HCT116 (cell line): ENCODE measurements around the gene TSACC. TPM values are rescaled to one million over a fixed set of nuclear protein-coding genes. Genes with fewer than 3 reads are reported as not detected.

Experiments
- ATAC-seq: fragments of 200-7000 bp; cut with Tn5 transposase; 2 replicates; pipeline ENCODE4 v1.9.1; 2020; ENCODE audit warnings: mild to moderate bottlenecking, moderate library complexity
- BruUV-seq: library from RNA; stranded (reverse); fragments of 400-500 nt; replicated peaks from 2 replicates; lab custom pipeline; 2021; lab: Mats Ljungman, UMichigan
- CTCF ChIA-PET: fragments of 300-600 bp; sonication (Branson Sonifier 250); formaldehyde crosslinking; loops from one replicate; lab custom pipeline; 2021; ENCODE audit warnings: antibody characterized with exemption; lab: Charles Lee
- POLR2A ChIA-PET: fragments of 300-600, 350-600 bp; sonication (Branson Sonifier 250); formaldehyde crosslinking; loops from one replicate; lab custom pipeline; 2021; ENCODE audit warnings: antibody characterized with exemption; lab: Charles Lee
- RAD21 ChIA-PET, 2 experiments: fragments of 300-600 bp; sonication (Branson Sonifier 250); formaldehyde crosslinking; loops; one replicate each; lab custom pipeline; 2023; ENCODE audit warnings: low total read pairs in 2 of 2; ENCODE audit not compliant: uncharacterized antibody in 2 of 2, unreplicated experiment in 2 of 2, low non-redundant PET in 1 of 2; lab: Charles Lee
- DNase-seq: peaks from one replicate; pipeline ENCODE4 v3.0.0-alpha.2; 2010; ENCODE audit warnings: low read depth, low spot score
- H2AFZ ChIP-seq: fragments of 200-600 bp; shearing (Covaris generic), sonication (generic); 2 replicates; pipeline ENCODE4 v1.6.1; 2017; ENCODE audit warnings: low read depth, mixed run types, mixed read lengths, antibody characterized with exemption, low read length; ENCODE audit not compliant: poor library complexity, severe bottlenecking
- H3K27ac ChIP-seq: 2 replicates; pipeline ENCODE4 v1.5.1; 2012; ENCODE audit warnings: low read depth, low read length
- H3K27me3 ChIP-seq: fragments of 200-600 bp; sonication (generic); 2 replicates; pipeline ENCODE4 v1.6.1; 2016; ENCODE audit warnings: mixed run types, low read length, mixed read lengths; ENCODE audit not compliant: insufficient read depth
- H3K36me3 ChIP-seq, 2 experiments: fragments of 200-500 bp in 1 of 2; fragments of 200-600 bp in 1 of 2; sonication (Bioruptor generic) in 1 of 2; sonication (generic) in 1 of 2; 2 replicates each; pipeline versions ENCODE4 v1.5.1 to v1.6.1; 2014 to 2016; ENCODE audit warnings: low read length in 2 of 2, inconsistent platforms in 1 of 2, mixed read lengths in 1 of 2, mixed run types in 1 of 2; ENCODE audit not compliant: insufficient read depth in 2 of 2, control insufficient read depth in 1 of 2
- H3K4me1 ChIP-seq, 2 experiments: fragments of 200-600 bp in 1 of 2; sonication (generic) in 1 of 2; 2 replicates each; pipeline versions ENCODE4 v1.5.1 to v1.6.1; 2012 to 2017; ENCODE audit warnings: low read length in 2 of 2, inconsistent platforms in 1 of 2, mild to moderate bottlenecking in 1 of 2, mixed read lengths in 1 of 2, mixed run types in 1 of 2, moderate library complexity in 1 of 2; ENCODE audit not compliant: insufficient read depth in 2 of 2, control insufficient read depth in 1 of 2
- H3K4me2 ChIP-seq: fragments of 200-600 bp; sonication (generic); 2 replicates; pipeline ENCODE4 v1.6.1; 2017; ENCODE audit warnings: mixed run types, low read length, mixed read lengths
- H3K4me3 ChIP-seq, 2 experiments: fragments of 200-600 bp in 1 of 2; sonication (generic) in 1 of 2; replicated peaks in 1 of 2; 2 replicates each; pipeline ENCODE4 v1.5.1; 2011 to 2016; ENCODE audit warnings: low read length in 2 of 2, control low read depth in 1 of 2, low read depth in 1 of 2, mild to moderate bottlenecking in 1 of 2, mixed read lengths in 1 of 2, mixed run types in 1 of 2
- H3K79me2 ChIP-seq: fragments of 200-600 bp; sonication (generic); 2 replicates; pipeline ENCODE4 v1.6.1; 2017; ENCODE audit warnings: mild to moderate bottlenecking, mixed run types, low read length, moderate library complexity, mixed read lengths; ENCODE audit not compliant: insufficient read depth
- H3K9ac ChIP-seq: fragments of 200-600 bp; sonication (generic); 2 replicates; pipeline ENCODE4 v1.6.1; 2016; ENCODE audit warnings: low read length, mixed read lengths
- H3K9me2 ChIP-seq: fragments of 200-600 bp; sonication (generic), shearing (Covaris generic); 2 replicates; pipeline ENCODE4 v1.6.1; 2017; ENCODE audit warnings: mixed run types, mild to moderate bottlenecking, moderate library complexity; ENCODE audit not compliant: insufficient read depth
- H3K9me3 ChIP-seq, 2 experiments: fragments of 200-500 bp in 1 of 2; fragments of 200-600 bp in 1 of 2; sonication (Bioruptor generic) in 1 of 2; sonication (generic) in 1 of 2; 2 replicates each; pipeline ENCODE4 v1.6.1; 2014 to 2017; ENCODE audit warnings: low read length in 2 of 2, mixed read lengths in 2 of 2, inconsistent platforms in 1 of 2, low read depth in 1 of 2, mild to moderate bottlenecking in 1 of 2, mixed run types in 1 of 2, moderate library complexity in 1 of 2; ENCODE audit not compliant: control insufficient read depth in 1 of 2, insufficient read depth in 1 of 2
- H4K20me1 ChIP-seq: fragments of 200-600 bp; sonication (generic), shearing (Covaris generic); 2 replicates; pipeline ENCODE4 v1.6.1; 2017; ENCODE audit warnings: mixed run types, mild to moderate bottlenecking, moderate library complexity; ENCODE audit not compliant: insufficient read depth
- EGR1 ChIP-seq: IDR thresholded peaks from 2 replicates; pipeline ENCODE4 v1.6.1; 2012; ENCODE audit warnings: low read depth
- EZH2phosphoT487 ChIP-seq: fragments of 200-600 bp; IDR thresholded peaks from 2 replicates; pipeline ENCODE4 v1.6.1; 2018; ENCODE audit warnings: antibody characterized with exemption, borderline replicate concordance
- FOSL1 ChIP-seq: IDR thresholded peaks from 2 replicates; pipeline ENCODE4 v1.6.1; 2012; ENCODE audit warnings: low read depth
- JUND ChIP-seq: IDR thresholded peaks from 2 replicates; pipeline ENCODE4 v1.6.1; 2012
- POLR2A ChIP-seq: IDR thresholded peaks from 2 replicates; pipeline ENCODE4 v1.7.0; 2011; ENCODE audit warnings: borderline replicate concordance; ENCODE audit not compliant: insufficient read depth, insufficient read length; ENCODE audit errors: extremely low read depth
- POLR2AphosphoS5 ChIP-seq: IDR thresholded peaks from 2 replicates; pipeline ENCODE4 v1.6.1; 2011; ENCODE audit warnings: mild to moderate bottlenecking, low read depth, low read length, moderate library complexity
- RAD21 ChIP-seq: IDR thresholded peaks from 2 replicates; pipeline ENCODE4 v1.6.1; 2012; ENCODE audit warnings: low read depth, mild to moderate bottlenecking
- SIN3A ChIP-seq: IDR thresholded peaks from 2 replicates; pipeline ENCODE4 v1.6.1; 2012; ENCODE audit warnings: low read depth
- SRF ChIP-seq: IDR thresholded peaks from 2 replicates; pipeline ENCODE4 v1.6.1; 2012; ENCODE audit warnings: low read depth
- ZBTB33 ChIP-seq: IDR thresholded peaks from 2 replicates; pipeline ENCODE4 v1.6.1; 2011; ENCODE audit warnings: mild to moderate bottlenecking, low read length, moderate library complexity; ENCODE audit not compliant: insufficient replicate concordance; ENCODE audit errors: extremely low read depth
- intact Hi-C: fragments of 100-400 bp; cut with micrococcal nuclease; formaldehyde crosslinking; loops from 2 replicates; pipeline ENCODE4 v1.10.0; 2022
- total RNA-seq: library from RNA; stranded (reverse); gene quantifications from one replicate; pipeline ENCODE4 v1.2.1, GENCODE V29; 2021; ENCODE audit not compliant: unreplicated experiment
- TF ChIP-seq, protein P1 (sequence below): IDR thresholded peaks from 2 replicates; pipeline ENCODE4 v1.6.1; 2012; ENCODE audit warnings: low read depth
- TF ChIP-seq, protein P2 (sequence below): IDR thresholded peaks from 2 replicates; pipeline ENCODE4 v1.6.1; 2012

The TSACC gene
- total RNA-seq, 1 experiment from 2014 or later = 1.0 TPM

- TF ChIP-seq, protein P1, sequence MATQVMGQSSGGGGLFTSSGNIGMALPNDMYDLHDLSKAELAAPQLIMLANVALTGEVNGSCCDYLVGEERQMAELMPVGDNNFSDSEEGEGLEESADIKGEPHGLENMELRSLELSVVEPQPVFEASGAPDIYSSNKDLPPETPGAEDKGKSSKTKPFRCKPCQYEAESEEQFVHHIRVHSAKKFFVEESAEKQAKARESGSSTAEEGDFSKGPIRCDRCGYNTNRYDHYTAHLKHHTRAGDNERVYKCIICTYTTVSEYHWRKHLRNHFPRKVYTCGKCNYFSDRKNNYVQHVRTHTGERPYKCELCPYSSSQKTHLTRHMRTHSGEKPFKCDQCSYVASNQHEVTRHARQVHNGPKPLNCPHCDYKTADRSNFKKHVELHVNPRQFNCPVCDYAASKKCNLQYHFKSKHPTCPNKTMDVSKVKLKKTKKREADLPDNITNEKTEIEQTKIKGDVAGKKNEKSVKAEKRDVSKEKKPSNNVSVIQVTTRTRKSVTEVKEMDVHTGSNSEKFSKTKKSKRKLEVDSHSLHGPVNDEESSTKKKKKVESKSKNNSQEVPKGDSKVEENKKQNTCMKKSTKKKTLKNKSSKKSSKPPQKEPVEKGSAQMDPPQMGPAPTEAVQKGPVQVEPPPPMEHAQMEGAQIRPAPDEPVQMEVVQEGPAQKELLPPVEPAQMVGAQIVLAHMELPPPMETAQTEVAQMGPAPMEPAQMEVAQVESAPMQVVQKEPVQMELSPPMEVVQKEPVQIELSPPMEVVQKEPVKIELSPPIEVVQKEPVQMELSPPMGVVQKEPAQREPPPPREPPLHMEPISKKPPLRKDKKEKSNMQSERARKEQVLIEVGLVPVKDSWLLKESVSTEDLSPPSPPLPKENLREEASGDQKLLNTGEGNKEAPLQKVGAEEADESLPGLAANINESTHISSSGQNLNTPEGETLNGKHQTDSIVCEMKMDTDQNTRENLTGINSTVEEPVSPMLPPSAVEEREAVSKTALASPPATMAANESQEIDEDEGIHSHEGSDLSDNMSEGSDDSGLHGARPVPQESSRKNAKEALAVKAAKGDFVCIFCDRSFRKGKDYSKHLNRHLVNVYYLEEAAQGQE = no peak
- TF ChIP-seq JUND (no peak), POLR2A (no peak)
- TF ChIP-seq, all 23 proteins: peak for 0
Measured at GRCh38 chr1:156346636-156347035, 8.3 kb downstream of the TSACC start (continued).

- Histone ChIP-seq H3K79me2 (no peaks in the 10 kb centered on the region), H3K36me3 (no peaks in the 10 kb centered on the region), H3K9me3 (no peaks in the 10 kb centered on the region), H3K4me2 (no peak overlapping the region), H4K20me1 (no peaks in the 10 kb centered on the region), H3K9ac (no peak overlapping the region), H2AFZ (no peak overlapping the region), H3K27ac (no peak overlapping the region), H3K27me3 (0 out of 2 replicates have a peak, but pooled peaks cover 2% of the 10 kb centered on the region), H3K9me2 (no peaks in the 10 kb centered on the region), H3K4me3 (no peak overlapping the region), H3K4me1 (no peaks in the 10 kb centered on the region)
- no peak for ATAC-seq
- BruUV-seq = no TSS peak
- no peak for DNase-seq
- intact Hi-C loops = no loop called here
- POLR2A ChIA-PET = no interaction called here
- RAD21 ChIA-PET = no interaction called here
- TF ChIP-seq FOSL1 = no peak
- TF ChIP-seq, protein P1 = no peak
- TF ChIP-seq SRF = no peak
- TF ChIP-seq EZH2phosphoT487 = no peak
- TF ChIP-seq SIN3A = no peak
- TF ChIP-seq, protein P2, sequence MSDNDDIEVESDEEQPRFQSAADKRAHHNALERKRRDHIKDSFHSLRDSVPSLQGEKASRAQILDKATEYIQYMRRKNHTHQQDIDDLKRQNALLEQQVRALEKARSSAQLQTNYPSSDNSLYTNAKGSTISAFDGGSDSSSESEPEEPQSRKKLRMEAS = no peak
- TF ChIP-seq POLR2A = no peak
- TF ChIP-seq ZBTB33 = no peak
- TF ChIP-seq JUND = no peak
- TF ChIP-seq RAD21 = no peak
- no peak for TF ChIP-seq POLR2AphosphoS5
- no peak for TF ChIP-seq EGR1
- CTCF ChIA-PET = interaction anchor here (1.3 kb wide), 1 partner anchor 98 kb away, joined by 3 read pairs; no protein-coding TSS in a partner anchor
Measured at GRCh38 chr1:156347331-156347730, 9.0 kb downstream of the TSACC start.
